Measurements from ENCODE around the gene RAPGEF6.

RAPGEF6 gene

DNA sequence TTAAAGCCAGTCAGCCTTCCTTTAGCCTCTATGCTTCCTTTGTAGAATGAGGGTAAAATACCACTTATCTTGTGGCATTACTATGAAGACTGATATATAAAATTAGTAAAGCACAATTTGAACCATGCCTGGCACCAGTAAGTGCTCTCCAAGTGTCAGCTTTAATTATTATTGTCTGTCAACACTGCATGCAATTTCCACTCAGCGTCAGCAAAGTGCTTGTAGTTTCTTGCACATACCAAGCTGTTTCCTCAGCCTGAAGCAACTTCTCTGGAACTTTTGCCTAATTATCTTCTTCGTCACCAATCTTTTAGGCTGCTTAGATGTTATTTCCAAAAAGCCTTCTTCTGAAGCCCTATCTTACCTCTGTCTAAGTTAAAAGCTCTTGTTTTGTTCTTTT is 193.8 kb downstream of the RAPGEF6 start:
- TF ChIP-seq SPI1 (IDR thresholded peaks at IDR 0.05; ENCODE audit: borderline replicate concordance, low read depth): no peak
- TF ChIP-seq, protein P1, sequence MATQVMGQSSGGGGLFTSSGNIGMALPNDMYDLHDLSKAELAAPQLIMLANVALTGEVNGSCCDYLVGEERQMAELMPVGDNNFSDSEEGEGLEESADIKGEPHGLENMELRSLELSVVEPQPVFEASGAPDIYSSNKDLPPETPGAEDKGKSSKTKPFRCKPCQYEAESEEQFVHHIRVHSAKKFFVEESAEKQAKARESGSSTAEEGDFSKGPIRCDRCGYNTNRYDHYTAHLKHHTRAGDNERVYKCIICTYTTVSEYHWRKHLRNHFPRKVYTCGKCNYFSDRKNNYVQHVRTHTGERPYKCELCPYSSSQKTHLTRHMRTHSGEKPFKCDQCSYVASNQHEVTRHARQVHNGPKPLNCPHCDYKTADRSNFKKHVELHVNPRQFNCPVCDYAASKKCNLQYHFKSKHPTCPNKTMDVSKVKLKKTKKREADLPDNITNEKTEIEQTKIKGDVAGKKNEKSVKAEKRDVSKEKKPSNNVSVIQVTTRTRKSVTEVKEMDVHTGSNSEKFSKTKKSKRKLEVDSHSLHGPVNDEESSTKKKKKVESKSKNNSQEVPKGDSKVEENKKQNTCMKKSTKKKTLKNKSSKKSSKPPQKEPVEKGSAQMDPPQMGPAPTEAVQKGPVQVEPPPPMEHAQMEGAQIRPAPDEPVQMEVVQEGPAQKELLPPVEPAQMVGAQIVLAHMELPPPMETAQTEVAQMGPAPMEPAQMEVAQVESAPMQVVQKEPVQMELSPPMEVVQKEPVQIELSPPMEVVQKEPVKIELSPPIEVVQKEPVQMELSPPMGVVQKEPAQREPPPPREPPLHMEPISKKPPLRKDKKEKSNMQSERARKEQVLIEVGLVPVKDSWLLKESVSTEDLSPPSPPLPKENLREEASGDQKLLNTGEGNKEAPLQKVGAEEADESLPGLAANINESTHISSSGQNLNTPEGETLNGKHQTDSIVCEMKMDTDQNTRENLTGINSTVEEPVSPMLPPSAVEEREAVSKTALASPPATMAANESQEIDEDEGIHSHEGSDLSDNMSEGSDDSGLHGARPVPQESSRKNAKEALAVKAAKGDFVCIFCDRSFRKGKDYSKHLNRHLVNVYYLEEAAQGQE (IDR thresholded peaks at IDR 0.05; ENCODE audit: insufficient replicate concordance, low read depth): no peak
- TF ChIP-seq GABPA (IDR thresholded peaks at IDR 0.05; ENCODE audit: low read depth): no peak
- TF ChIP-seq, protein P2, sequence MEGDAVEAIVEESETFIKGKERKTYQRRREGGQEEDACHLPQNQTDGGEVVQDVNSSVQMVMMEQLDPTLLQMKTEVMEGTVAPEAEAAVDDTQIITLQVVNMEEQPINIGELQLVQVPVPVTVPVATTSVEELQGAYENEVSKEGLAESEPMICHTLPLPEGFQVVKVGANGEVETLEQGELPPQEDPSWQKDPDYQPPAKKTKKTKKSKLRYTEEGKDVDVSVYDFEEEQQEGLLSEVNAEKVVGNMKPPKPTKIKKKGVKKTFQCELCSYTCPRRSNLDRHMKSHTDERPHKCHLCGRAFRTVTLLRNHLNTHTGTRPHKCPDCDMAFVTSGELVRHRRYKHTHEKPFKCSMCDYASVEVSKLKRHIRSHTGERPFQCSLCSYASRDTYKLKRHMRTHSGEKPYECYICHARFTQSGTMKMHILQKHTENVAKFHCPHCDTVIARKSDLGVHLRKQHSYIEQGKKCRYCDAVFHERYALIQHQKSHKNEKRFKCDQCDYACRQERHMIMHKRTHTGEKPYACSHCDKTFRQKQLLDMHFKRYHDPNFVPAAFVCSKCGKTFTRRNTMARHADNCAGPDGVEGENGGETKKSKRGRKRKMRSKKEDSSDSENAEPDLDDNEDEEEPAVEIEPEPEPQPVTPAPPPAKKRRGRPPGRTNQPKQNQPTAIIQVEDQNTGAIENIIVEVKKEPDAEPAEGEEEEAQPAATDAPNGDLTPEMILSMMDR (IDR thresholded peaks at IDR 0.05; ENCODE audit: insufficient read depth, low read length): no peak
- no peak for TF ChIP-seq POLR2AphosphoS5 (IDR thresholded peaks at IDR 0.05; ENCODE audit: low read depth)
- no peaks in the 10 kb centered on the region for H3K27me3 ChIP-seq (ENCODE audit: insufficient read depth, poor library complexity, severe bottlenecking)
- no peak overlapping the region for H3K4me3 ChIP-seq (replicated peaks; ENCODE audit: insufficient read depth, low read length)
- H3K27ac ChIP-seq (replicated peaks): no peak overlapping the region
- no peak for DNase-seq (ENCODE audit: low read depth in 1 of 2, low spot score in 1 of 2)

DNA sequence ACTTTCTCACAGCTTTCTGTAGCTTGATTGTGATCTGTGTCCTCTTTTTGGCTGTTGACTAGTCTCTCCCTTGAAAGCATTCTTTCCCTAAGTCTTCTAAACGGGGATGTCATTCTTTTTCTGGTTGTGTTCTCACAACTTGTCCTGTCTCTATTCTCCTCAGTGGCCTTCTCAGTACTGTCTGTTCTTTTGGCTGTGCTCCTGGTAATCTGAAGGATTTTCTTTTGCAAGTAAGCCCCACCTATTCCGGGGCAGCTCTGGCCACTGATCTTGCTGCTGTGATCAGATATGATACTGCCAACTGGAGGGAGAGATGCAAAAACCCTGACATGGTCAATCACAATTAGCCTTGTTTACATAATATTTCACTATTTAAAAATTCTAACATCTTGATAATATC is 198.9 kb downstream of the RAPGEF6 start:
- no peak for DNase-seq (ENCODE audit: low read depth in 1 of 2, low spot score in 1 of 2)
- H3K4me3 ChIP-seq (replicated peaks; ENCODE audit: insufficient read depth, low read length): no peak overlapping the region

DNA sequence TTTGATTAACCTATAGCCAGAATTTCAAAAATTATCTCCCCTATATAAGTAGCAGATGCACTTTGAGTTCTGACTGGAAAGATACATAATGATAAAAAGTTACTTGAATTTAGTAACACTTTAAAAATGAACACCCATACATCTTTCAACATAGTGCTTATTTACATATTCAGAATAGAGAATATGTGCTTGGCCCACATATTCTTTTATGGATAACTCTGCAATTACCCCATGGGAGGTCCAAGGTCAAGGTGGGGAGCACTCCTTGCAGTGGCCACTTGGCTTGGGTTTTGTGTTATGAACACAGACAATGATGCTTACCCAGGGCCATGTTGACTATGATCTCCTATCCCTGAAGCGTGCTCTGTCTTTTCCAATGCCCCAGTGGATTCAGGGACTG is 201.9 kb downstream of the RAPGEF6 start:
- no peaks in the 10 kb centered on the region for H3K27me3 ChIP-seq (ENCODE audit: insufficient read depth, poor library complexity, severe bottlenecking)
- no peak overlapping the region for H3K4me3 ChIP-seq (replicated peaks; ENCODE audit: insufficient read depth, low read length)
- TF ChIP-seq POLR2AphosphoS5 (IDR thresholded peaks at IDR 0.05; ENCODE audit: low read depth): no peak
- TF ChIP-seq GABPA (IDR thresholded peaks at IDR 0.05; ENCODE audit: low read depth): no peak
- TF ChIP-seq SPI1 (IDR thresholded peaks at IDR 0.05; ENCODE audit: borderline replicate concordance, low read depth): no peak
- TF ChIP-seq, protein P1 (IDR thresholded peaks at IDR 0.05; ENCODE audit: insufficient replicate concordance, low read depth): no peak
- TF ChIP-seq, protein P2 (IDR thresholded peaks at IDR 0.05; ENCODE audit: insufficient read depth, low read length): no peak
- no peak overlapping the region for H3K27ac ChIP-seq (replicated peaks)
- DNase-seq (ENCODE audit: low read depth in 1 of 2, low spot score in 1 of 2): no peak

More for the DNA sequence above, 198.9 kb downstream of the RAPGEF6 start:
- no peak overlapping the region for H3K27ac ChIP-seq (replicated peaks)
- TF ChIP-seq, protein P1 (IDR thresholded peaks at IDR 0.05; ENCODE audit: insufficient replicate concordance, low read depth): no peak
- no peaks in the 10 kb centered on the region for H3K27me3 ChIP-seq (ENCODE audit: insufficient read depth, poor library complexity, severe bottlenecking)

DNA sequence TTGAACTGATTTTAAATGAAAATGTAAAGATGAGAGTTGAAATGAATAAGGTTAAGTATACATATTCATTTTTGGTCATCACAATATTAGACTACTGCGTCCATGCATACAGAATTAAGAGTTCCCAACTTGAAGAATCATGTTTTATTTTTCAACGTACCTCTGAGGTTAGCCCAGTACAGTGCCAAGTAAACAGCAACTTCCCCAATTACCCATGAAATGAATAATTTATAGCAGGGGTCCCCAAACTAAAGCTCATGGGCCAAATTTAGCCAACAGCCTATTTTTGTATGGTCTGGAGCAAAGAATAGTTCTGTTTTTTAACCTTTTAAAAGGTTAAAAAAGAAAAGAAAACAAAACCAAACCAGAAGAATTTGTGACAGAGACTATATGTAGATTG is 203.2 kb downstream of the RAPGEF6 start:
- no peak for DNase-seq (ENCODE audit: low read depth in 1 of 2, low spot score in 1 of 2)
- Histone ChIP-seq H3K27ac (replicated peaks) (no peak overlapping the region), H3K4me3 (replicated peaks; ENCODE audit: insufficient read depth, low read length) (no peak overlapping the region), H3K27me3 (ENCODE audit: insufficient read depth, poor library complexity, severe bottlenecking) (no peaks in the 10 kb centered on the region)
- TF ChIP-seq GABPA (IDR thresholded peaks at IDR 0.05; ENCODE audit: low read depth): no peak
- TF ChIP-seq SPI1 (IDR thresholded peaks at IDR 0.05; ENCODE audit: borderline replicate concordance, low read depth): no peak
- TF ChIP-seq, protein P2 (IDR thresholded peaks at IDR 0.05; ENCODE audit: insufficient read depth, low read length): no peak
- TF ChIP-seq, protein P1 (IDR thresholded peaks at IDR 0.05; ENCODE audit: insufficient replicate concordance, low read depth): no peak
- no peak for TF ChIP-seq POLR2AphosphoS5 (IDR thresholded peaks at IDR 0.05; ENCODE audit: low read depth)
